Neural progenitor cell (in vitro differentiated cells): Measurements from ENCODE around the gene RBP5. TPM values are rescaled to one million over a fixed set of nuclear protein-coding genes. Genes with fewer than 3 reads are reported as not detected.

Experiments
- DNase-seq: peaks from one replicate; pipeline ENCODE4 v3.0.0-alpha.2; 2016; ENCODE audit warnings: low spot score
- H2AFZ ChIP-seq: fragments of 200-600 bp; sonication (generic); replicated peaks from 2 replicates; pipeline ENCODE4 v1.6.1; 2016; ENCODE audit warnings: antibody characterized with exemption
- H3F3A ChIP-seq: fragments of 200-600 bp; sonication (generic); 2 replicates; pipeline ENCODE4 v1.6.1; 2016; ENCODE audit warnings: antibody characterized with exemption, low read depth
- H3K27ac ChIP-seq: fragments of 200-600 bp; sonication (generic); 2 replicates; pipeline ENCODE4 v1.5.1; 2016; ENCODE audit warnings: mild to moderate bottlenecking
- H3K27me3 ChIP-seq: fragments of 200-600 bp; sonication (generic); 2 replicates; pipeline ENCODE4 v1.6.1; 2016; ENCODE audit warnings: mild to moderate bottlenecking, moderate library complexity
- H3K36me3 ChIP-seq: fragments of 200-600 bp; sonication (generic); 2 replicates; pipeline ENCODE4 v1.5.1; 2016
- H3K4me1 ChIP-seq: fragments of 200-600 bp; sonication (generic); 2 replicates; pipeline ENCODE4 v1.6.1; 2016; ENCODE audit warnings: mixed run types
- H3K4me2 ChIP-seq: fragments of 200-600 bp; sonication (generic); 2 replicates; pipeline ENCODE4 v1.6.1; 2016
- H3K4me3 ChIP-seq: fragments of 200-600 bp; sonication (generic); 2 replicates; pipeline ENCODE4 v1.5.1; 2016
- H3K79me2 ChIP-seq: fragments of 200-600 bp; sonication (generic); 2 replicates; pipeline ENCODE4 v1.6.1; 2016; ENCODE audit warnings: low read depth
- H3K9ac ChIP-seq: fragments of 200-600 bp; sonication (generic); 2 replicates; pipeline ENCODE4 v1.6.1; 2016
- H3K9me3 ChIP-seq: fragments of 200-600 bp; sonication (generic); 2 replicates; pipeline ENCODE4 v1.5.1; 2016; ENCODE audit warnings: low read depth
- H4K20me1 ChIP-seq: fragments of 200-600 bp; sonication (generic); 2 replicates; pipeline ENCODE4 v1.6.1; 2016; ENCODE audit warnings: low read depth
- H3K27ac Mint-ChIP-seq: 3 replicates; pipeline ENCODE4 v1.8.0; 2021; ENCODE audit warnings: mixed read lengths
- H3K27me3 Mint-ChIP-seq: 2 replicates; pipeline ENCODE4 v1.8.0; 2022; ENCODE audit warnings: low read depth, mild to moderate bottlenecking, inconsistent platforms, moderate library complexity, mixed read lengths; ENCODE audit not compliant: insufficient read depth
- H3K36me3 Mint-ChIP-seq: 3 replicates; pipeline ENCODE4 v1.8.0; 2021; ENCODE audit warnings: mixed read lengths
- H3K4me1 Mint-ChIP-seq: 3 replicates; pipeline ENCODE4 v1.8.0; 2021; ENCODE audit warnings: mixed read lengths
- H3K4me3 Mint-ChIP-seq: 3 replicates; pipeline ENCODE4 v1.8.0; 2021; ENCODE audit warnings: mild to moderate bottlenecking, moderate library complexity, mixed read lengths
- H3K9me3 Mint-ChIP-seq: 3 replicates; pipeline ENCODE4 v1.8.0; 2020; ENCODE audit warnings: mixed read lengths
- CTCF ChIP-seq: fragments of 200-600 bp; sonication (generic); IDR thresholded peaks from 2 replicates; pipeline ENCODE4 v1.5.1; 2017; ENCODE audit warnings: antibody characterized with exemption, mild to moderate bottlenecking
- EZH2 ChIP-seq: fragments of 200-600 bp; sonication (generic); IDR thresholded peaks from 2 replicates; pipeline ENCODE4 v1.6.1; 2017; ENCODE audit warnings: antibody characterized with exemption, mild to moderate bottlenecking, moderate library complexity
- EZH2phosphoT487 ChIP-seq: fragments of 200-600 bp; sonication (generic); IDR thresholded peaks from 2 replicates; pipeline ENCODE4 v1.6.1; 2017; ENCODE audit warnings: antibody characterized with exemption
- total RNA-seq: library from RNA; depleted of rRNA; stranded (reverse); fragments of >200 nt; gene quantifications from 2 replicates; pipeline ENCODE4 v1.2.3, GENCODE V29; 2015; ENCODE audit warnings: low replicate concordance

RBP5 gene
- total RNA-seq, 1 donor from 2014 or later, result not detected

GRCh38 chr12:7143564-7143963, 14.9 kb upstream of the RBP5 start:
- Mint-ChIP-seq H3K36me3 (peaks cover 25% of the 10 kb centered on the region), H3K9me3 (no peaks in the 10 kb centered on the region), H3K27me3 (peaks cover 2% of the 10 kb centered on the region), H3K4me1 (no peaks in the 10 kb centered on the region), H3K27ac (peak overlapping the region; percentile 11), H3K4me3 (no peak overlapping the region)
- H3K9ac ChIP-seq, result no peak overlapping the region
- H4K20me1 ChIP-seq, result no peaks in the 10 kb centered on the region
- H2AFZ ChIP-seq, result no peak overlapping the region
- DNase-seq, result no peak
- no peaks in the 10 kb centered on the region for H3K4me1 ChIP-seq
- no peaks in the 10 kb centered on the region for H3K79me2 ChIP-seq
- H3K4me2 ChIP-seq, result no peak overlapping the region
- H3K9me3 ChIP-seq, result no peaks in the 10 kb centered on the region
- H3F3A ChIP-seq, result no peaks in the 10 kb centered on the region
- H3K36me3 ChIP-seq, result no peaks in the 10 kb centered on the region
- no peaks in the 10 kb centered on the region for H3K27me3 ChIP-seq
- no peak overlapping the region for H3K27ac ChIP-seq
- no peak for TF ChIP-seq CTCF
- TF ChIP-seq EZH2, result no peak
- TF ChIP-seq EZH2phosphoT487, result no peak
- no peak overlapping the region for H3K4me3 ChIP-seq

- Mint-ChIP-seq H3K4me1 (no peaks in the 10 kb centered on the region), H3K4me3 (no peak overlapping the region), H3K36me3 (peaks cover 23% of the 10 kb centered on the region), H3K9me3 (no peaks in the 10 kb centered on the region), H3K27ac (no peak overlapping the region), H3K27me3 (peaks cover 2% of the 10 kb centered on the region)
- no peaks in the 10 kb centered on the region for H3K79me2 ChIP-seq
- H3K4me2 ChIP-seq, result no peak overlapping the region
- H3K9me3 ChIP-seq, result no peaks in the 10 kb centered on the region
- no peak overlapping the region for H3K9ac ChIP-seq
- H3K27me3 ChIP-seq, result no peaks in the 10 kb centered on the region
- no peak overlapping the region for H3K4me3 ChIP-seq
- no peaks in the 10 kb centered on the region for H4K20me1 ChIP-seq
- no peaks in the 10 kb centered on the region for H3F3A ChIP-seq
- H3K27ac ChIP-seq, result no peak overlapping the region
- TF ChIP-seq EZH2 (no peak), EZH2phosphoT487 (no peak), CTCF (no peak)
- H2AFZ ChIP-seq, result no peak overlapping the region
- H3K4me1 ChIP-seq, result no peaks in the 10 kb centered on the region
- DNase-seq, result no peak
- H3K36me3 ChIP-seq, result no peaks in the 10 kb centered on the region
Measured at GRCh38 chr12:7142809-7143465, 14.2 kb upstream of the RBP5 start.

- no peaks in the 10 kb centered on the region for H3F3A ChIP-seq
- peaks cover 26% of the 10 kb centered on the region for H3K36me3 Mint-ChIP-seq
- no peak overlapping the region for H2AFZ ChIP-seq
- no peak overlapping the region for H3K27ac Mint-ChIP-seq
- no peaks in the 10 kb centered on the region for H3K79me2 ChIP-seq
- no peaks in the 10 kb centered on the region for H3K4me1 Mint-ChIP-seq
- H3K9me3 Mint-ChIP-seq, result no peaks in the 10 kb centered on the region
- no peak overlapping the region for H3K4me3 ChIP-seq
- no peaks in the 10 kb centered on the region for H4K20me1 ChIP-seq
- no peak overlapping the region for H3K4me2 ChIP-seq
- H3K27ac ChIP-seq, result no peak overlapping the region
- H3K27me3 ChIP-seq, result no peaks in the 10 kb centered on the region
- H3K9ac ChIP-seq, result no peak overlapping the region
- H3K4me3 Mint-ChIP-seq, result no peak overlapping the region
- no peaks in the 10 kb centered on the region for H3K36me3 ChIP-seq
- peak; percentile 70 for DNase-seq
- TF ChIP-seq EZH2 (no peak), EZH2phosphoT487 (no peak), CTCF (peak; percentile 76)
- no peaks in the 10 kb centered on the region for H3K4me1 ChIP-seq
- H3K9me3 ChIP-seq, result no peaks in the 10 kb centered on the region
- peaks cover 2% of the 10 kb centered on the region for H3K27me3 Mint-ChIP-seq
Measured at GRCh38 chr12:7142056-7142644, 13.5 kb upstream of the RBP5 start.
